Endothelial cell of hepatic sinusoid (primary cell): Measurements from ENCODE around the gene FKBP15.
"Not testable (repeated sequence)": the region's sequence is repeated elsewhere in the genome, so short reads cannot be mapped to it uniquely, and the experiment has no call there.

Source experiments
- in situ Hi-C: cut with HindIII; loops from 2 replicates; pipeline ENCODE4 v1.10.0; 2017; ENCODE audit warnings: low sequenced_read_pairs

The FKBP15 gene

GRCh38 chr9:113151696-113152630 is 69.1 kb downstream of the FKBP15 start:
- in situ Hi-C loops = no loop called here

DNA sequence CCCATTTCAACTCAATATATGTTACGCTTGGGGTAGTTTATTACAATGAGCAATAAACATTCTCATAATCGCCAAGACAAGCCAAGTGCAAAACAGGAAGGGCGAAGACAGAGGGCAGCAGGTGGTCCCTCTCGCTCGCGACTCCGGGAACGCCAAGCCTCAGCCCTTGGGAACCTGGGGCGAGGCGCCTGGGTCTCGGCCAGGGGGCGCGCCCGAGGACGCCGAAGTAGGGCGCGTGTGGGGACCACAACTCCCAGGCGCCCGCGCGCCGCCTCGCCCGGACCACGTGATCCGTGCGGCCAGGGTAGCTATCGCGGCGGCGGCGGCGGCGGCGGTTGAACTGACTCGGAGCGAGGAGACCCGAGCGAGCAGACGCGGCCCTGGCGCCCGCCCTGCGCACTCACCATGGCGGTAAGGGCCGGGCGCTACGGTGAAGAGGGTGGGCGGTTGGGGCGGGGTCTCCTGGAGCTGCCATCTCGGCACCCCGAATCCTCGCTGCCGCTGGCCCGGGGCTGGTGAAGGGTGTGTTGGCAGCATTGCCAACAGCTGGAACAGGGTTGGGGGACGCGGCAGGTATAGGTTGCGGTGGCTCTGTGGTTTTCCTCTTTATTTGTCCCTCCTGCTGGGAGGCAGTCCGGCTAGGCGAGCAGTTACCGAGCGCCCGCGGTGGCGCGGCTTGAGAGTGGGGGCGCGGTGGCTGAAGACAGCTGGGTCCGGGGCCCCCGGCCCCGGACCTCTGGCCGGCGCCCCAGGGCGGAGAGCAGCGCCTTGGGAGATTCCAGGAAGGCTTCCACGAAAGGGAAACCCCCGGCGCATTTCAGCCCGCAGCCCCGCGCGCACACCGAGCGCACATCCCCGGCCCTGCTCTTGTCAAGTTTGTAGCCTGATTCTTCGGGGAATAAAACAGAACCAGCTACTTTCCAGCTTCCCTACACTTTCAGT is 70.1 kb downstream of the FKBP15 start, which contains the start of gene SLC31A2:
Gene SLC31A2, plus strand, starts transcription at position 338 of the 942 bp plus-strand sequence. Its CDS starts 68 bp downstream, at position 406.
- in situ Hi-C loops = no loop called here

GRCh38 chr9:113149561-113149960 is 71.5 kb downstream of the FKBP15 start:
- in situ Hi-C loops = loop anchor here (25.0 kb wide), 1 partner anchor 312 kb away; no protein-coding TSS in a partner anchor

DNA sequence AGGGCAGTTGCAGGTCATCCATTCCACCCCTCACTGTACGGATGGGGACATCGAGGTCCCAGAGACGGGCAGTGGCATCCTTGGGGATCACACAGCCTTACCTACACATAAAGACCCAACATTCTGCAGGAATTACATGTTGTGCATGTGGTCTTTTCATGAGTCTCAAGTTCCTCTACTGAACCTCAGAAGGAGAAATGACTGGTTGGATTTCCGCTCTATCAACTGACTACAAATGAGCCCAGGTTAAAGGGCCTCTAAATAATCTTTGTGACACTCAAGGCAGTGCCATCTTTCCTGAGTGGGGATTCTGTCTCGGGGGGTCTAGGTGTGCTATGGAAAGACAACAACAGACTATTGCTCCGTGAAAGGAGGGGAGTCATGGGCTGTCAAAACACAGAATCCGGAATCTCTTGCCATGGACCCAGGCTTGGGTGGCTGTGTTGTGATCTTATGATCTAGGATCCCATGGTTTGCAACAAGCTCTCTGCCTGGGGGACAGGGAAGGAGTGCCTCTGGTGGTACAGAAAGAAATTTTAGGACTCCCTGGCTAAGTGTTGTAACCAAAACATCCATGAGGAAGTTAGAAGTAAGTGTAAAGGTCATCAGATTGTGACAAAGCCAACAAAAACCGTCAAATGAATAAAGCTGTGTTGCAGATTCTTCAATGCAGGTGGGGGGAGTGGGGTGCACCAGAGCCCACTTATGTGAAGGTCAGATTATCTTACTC is 72.1 kb downstream of the FKBP15 start:
- in situ Hi-C loops = loop anchor here (25.0 kb wide), 1 partner anchor 312 kb away; no protein-coding TSS in a partner anchor

GRCh38 chr9:113148372-113148705 is 72.7 kb downstream of the FKBP15 start:
- in situ Hi-C loops = loop anchor here (25.0 kb wide), 1 partner anchor 311 kb away; no protein-coding TSS in a partner anchor

DNA sequence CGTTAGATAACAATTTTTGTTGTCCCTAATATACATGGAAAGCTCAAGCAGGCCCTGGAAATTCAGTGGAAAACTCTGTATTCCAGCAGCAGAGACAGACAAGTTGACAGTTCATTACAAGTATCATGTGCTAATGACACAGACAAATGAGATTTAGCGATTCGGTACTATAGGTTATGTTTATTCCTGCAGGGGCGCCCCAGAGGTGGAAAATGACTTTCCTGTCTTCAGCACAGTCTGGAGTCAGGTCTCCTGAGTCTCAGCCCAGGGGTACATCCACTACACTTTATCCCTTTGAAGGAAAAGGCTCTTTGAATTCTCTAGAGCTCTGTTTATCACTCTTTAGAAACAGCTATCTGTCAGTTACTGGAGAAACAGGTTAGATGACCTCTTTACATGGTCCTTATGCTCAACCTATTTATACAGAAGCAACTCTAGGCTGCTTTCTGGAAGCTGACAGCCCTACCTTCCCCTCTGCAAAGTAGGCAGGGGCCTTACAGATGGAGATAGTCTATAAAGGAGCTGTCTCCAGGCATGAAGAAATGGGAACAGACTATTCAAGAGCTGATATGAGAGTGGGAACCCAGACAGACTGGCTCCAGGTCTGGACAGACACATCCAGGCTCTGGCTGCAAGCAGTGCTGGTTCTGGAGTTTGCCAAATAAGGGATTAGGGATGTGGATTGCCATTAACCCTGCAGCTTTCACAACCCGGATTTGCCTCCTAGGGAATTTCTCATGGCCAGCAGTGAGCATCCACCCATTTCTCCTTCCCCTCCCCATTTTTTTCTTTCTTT is 77.4 kb downstream of the FKBP15 start:
- in situ Hi-C loops = loop anchor here (25.0 kb wide), 1 partner anchor 306 kb away; no protein-coding TSS in a partner anchor

DNA sequence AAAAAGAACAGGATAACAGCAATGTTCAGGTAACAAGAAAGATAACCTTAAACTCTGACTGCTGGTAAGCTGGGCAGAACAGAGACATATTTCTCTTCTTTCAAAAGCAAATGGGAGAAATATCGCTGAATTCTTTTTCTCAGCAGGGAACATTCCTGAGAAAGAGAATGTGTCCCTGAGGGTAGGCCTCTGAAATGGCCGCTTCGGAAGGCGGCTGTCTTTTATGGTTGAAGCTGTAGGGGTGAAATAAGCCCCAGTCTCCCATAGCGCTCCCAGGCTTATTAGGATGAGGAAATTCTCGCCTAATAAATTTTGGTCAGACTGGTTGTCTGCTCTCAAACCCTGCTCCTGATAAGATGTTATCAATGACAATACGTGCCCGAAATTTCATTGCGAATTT is 80.2 kb downstream of the FKBP15 start:
- in situ Hi-C loops = loop anchor here (25.0 kb wide), 1 partner anchor 304 kb away; no protein-coding TSS in a partner anchor

DNA sequence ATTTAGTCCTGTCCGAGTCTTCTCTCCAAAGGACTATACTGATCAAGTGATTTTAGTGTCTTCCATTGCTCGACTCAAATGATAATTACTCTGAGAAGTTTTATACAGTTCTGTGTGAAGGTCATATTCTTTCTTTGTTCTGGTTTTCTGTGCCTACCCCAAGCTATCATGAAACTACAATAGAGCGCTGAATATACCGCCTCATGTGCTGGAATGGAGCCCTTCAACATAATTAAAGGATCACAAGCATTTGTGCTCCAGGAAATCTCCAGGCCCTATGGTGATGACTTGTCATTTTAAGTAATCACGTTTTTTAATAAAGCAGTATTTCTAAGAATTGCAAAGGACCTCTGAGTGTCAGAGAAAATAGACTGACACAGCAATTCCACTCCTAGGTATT is 81.1 kb downstream of the FKBP15 start:
- in situ Hi-C loops = loop anchor here (25.0 kb wide), 1 partner anchor 303 kb away; no protein-coding TSS in a partner anchor

- in situ Hi-C loops = loop anchor here (25.0 kb wide), 1 partner anchor 302 kb away; no protein-coding TSS in a partner anchor
These were observed 81.8 kb downstream of the FKBP15 start for GRCh38 chr9:113139225-113139829.

GRCh38 chr9:113138760-113139159 is 82.3 kb downstream of the FKBP15 start:
- in situ Hi-C loops = loop anchor here (25.0 kb wide), 1 partner anchor 301 kb away; no protein-coding TSS in a partner anchor

GRCh38 chr9:113137196-113138168 is 83.6 kb downstream of the FKBP15 start:
- in situ Hi-C loops = loop anchor here (25.0 kb wide), 1 partner anchor 300 kb away; no protein-coding TSS in a partner anchor

- in situ Hi-C loops = loop anchor here (25.0 kb wide), 1 partner anchor 294 kb away; no protein-coding TSS in a partner anchor
These were observed 89.4 kb downstream of the FKBP15 start for GRCh38 chr9:113131689-113132151.

DNA sequence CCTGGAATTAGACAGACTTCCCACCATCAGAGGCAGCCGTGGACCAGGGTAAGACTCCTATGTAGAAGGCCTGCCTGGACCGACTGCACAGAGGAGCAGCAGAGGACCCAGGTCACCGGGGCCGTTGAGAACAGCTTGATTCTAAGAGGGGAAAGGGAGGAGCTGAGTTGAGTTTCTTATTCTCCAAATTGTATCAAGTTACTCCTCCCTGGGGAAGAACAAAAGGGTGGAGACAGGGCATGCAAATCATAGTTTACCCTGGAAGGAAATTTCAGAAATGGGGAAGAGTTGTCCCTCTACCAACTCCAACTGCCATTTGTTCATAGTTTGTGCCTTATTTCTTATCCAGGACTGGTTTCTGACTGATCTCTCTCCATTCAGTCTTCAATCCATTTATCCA is 91.2 kb downstream of the FKBP15 start:
- in situ Hi-C loops = loop anchor here (25.0 kb wide), 1 partner anchor 293 kb away; no protein-coding TSS in a partner anchor

GRCh38 chr9:113129466-113129865 is 91.6 kb downstream of the FKBP15 start:
- in situ Hi-C loops = loop anchor here (25.0 kb wide), 1 partner anchor 292 kb away; no protein-coding TSS in a partner anchor

- in situ Hi-C loops = loop anchor here (25.0 kb wide), 1 partner anchor 288 kb away; no protein-coding TSS in a partner anchor
These were observed 95.6 kb downstream of the FKBP15 start for GRCh38 chr9:113125386-113126035.

DNA sequence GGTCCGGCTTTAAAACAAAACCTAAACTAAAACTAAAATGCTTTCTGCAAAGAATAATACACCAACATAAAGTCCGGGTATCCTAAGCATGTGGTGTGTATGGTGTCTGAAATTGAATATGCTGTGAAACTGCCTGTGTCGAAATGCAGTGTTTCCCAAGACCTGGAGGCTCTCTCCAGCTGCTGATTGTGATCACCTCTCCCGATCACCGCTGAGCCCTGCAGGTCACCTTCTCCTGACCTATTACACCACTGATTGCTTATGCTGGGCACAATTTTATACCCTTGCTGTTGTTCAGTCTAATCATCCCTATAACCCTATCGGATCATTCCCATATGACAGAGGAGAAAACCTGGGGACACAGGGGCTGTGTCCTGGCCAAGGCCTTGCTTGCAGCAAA is 102.2 kb downstream of the FKBP15 start:
- in situ Hi-C loops = not testable (repeated sequence)
